ENCODE data around the gene TGFBR1.

GRCh38 chr9:99056186-99056585, 48.7 kb upstream of the TGFBR1 start:
- no peak for TF ChIP-seq CTCF (IDR thresholded peaks at IDR 0.05; ENCODE audit: low read length)
- TF ChIP-seq EZH2 (optimal IDR thresholded peaks at IDR 0.05; ENCODE audit: low read depth, low read length): no peak

Data from MM.1S (cell line).